PFSK-1 (cell line): ENCODE results near the gene PACSIN1.

Experiments used
- FOXP2 ChIP-seq: optimal IDR thresholded peaks from 2 replicates; pipeline ENCODE3; 2011; ENCODE audit warnings: borderline replicate concordance, control low read depth, inconsistent platforms; ENCODE audit not compliant: insufficient read depth; ENCODE audit errors: extremely low read length, extremely low read depth
- POLR2AphosphoS5 ChIP-seq: IDR thresholded peaks from 2 replicates; pipeline ENCODE4 v1.6.1; 2012; ENCODE audit warnings: low read depth, mild to moderate bottlenecking, control low read depth, low read length, moderate library complexity
- SIN3A ChIP-seq: IDR thresholded peaks from 2 replicates; pipeline ENCODE4 v1.6.1; 2012; ENCODE audit warnings: mild to moderate bottlenecking, low read length, moderate library complexity, borderline replicate concordance; ENCODE audit not compliant: insufficient read depth
- TAF1 ChIP-seq: IDR thresholded peaks from 2 replicates; pipeline ENCODE4 v1.6.1; 2012; ENCODE audit warnings: low read length, control low read depth, borderline replicate concordance; ENCODE audit not compliant: insufficient read depth
- TF ChIP-seq, protein P1 (sequence below), 2 experiments: IDR thresholded peaks; 2 replicates each; pipeline versions ENCODE4 v1.6.1 to v1.8.0; 2011 to 2012; ENCODE audit warnings: low read depth in 2 of 2, low read length in 2 of 2, control low read depth in 1 of 2, inconsistent platforms in 1 of 2, mild to moderate bottlenecking in 1 of 2, moderate library complexity in 1 of 2; ENCODE audit not compliant: insufficient read depth in 1 of 2

Gene PACSIN1

DNA sequence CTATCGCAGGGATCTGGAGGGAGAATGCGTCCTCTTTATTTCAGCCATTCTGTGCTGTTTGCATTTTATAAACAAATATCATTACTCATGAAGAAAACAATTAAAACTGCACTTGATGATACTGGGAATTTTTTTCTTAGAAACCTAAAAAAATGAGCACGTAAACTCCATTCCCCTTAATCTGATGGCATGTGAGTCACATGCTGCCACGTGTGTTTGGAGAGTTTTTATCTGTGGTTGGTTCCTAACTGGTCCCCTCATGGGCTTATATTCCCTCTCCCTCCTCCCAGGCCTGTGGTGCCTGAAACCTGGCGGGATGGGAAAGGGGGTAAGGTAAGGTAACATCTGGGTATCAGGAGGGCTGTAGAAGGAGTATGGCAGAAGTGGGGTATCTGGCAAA lies 6.5 kb downstream of the PACSIN1 start:
- TF ChIP-seq FOXP2 (no peak), POLR2AphosphoS5 (no peak), SIN3A (no peak), TAF1 (no peak)
- TF ChIP-seq, protein P1, sequence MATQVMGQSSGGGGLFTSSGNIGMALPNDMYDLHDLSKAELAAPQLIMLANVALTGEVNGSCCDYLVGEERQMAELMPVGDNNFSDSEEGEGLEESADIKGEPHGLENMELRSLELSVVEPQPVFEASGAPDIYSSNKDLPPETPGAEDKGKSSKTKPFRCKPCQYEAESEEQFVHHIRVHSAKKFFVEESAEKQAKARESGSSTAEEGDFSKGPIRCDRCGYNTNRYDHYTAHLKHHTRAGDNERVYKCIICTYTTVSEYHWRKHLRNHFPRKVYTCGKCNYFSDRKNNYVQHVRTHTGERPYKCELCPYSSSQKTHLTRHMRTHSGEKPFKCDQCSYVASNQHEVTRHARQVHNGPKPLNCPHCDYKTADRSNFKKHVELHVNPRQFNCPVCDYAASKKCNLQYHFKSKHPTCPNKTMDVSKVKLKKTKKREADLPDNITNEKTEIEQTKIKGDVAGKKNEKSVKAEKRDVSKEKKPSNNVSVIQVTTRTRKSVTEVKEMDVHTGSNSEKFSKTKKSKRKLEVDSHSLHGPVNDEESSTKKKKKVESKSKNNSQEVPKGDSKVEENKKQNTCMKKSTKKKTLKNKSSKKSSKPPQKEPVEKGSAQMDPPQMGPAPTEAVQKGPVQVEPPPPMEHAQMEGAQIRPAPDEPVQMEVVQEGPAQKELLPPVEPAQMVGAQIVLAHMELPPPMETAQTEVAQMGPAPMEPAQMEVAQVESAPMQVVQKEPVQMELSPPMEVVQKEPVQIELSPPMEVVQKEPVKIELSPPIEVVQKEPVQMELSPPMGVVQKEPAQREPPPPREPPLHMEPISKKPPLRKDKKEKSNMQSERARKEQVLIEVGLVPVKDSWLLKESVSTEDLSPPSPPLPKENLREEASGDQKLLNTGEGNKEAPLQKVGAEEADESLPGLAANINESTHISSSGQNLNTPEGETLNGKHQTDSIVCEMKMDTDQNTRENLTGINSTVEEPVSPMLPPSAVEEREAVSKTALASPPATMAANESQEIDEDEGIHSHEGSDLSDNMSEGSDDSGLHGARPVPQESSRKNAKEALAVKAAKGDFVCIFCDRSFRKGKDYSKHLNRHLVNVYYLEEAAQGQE (IDR thresholded peaks at IDR 0.05; ENCODE audit: insufficient read depth in 1 of 2, low read depth in 2 of 2, low read length in 2 of 2) = no peak

DNA sequence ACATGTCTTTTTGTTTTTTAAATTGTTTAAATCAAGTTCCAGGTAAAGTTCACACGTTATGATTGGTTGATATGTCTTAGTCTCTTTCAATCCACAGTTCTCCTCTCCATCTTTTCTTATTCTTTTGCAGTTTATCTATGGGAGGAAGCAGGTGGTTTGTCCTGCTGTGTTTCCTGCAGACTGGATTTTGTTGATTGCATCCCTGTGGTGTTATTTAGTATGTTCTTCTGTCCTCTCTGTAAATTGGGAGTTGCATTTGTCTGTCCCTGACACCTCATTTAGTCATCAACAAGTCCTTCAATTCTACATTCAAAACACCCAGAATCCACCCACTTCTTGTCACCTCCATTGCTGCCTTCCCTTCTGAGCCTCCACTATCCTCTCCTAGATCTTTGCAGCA lies 8.1 kb downstream of the PACSIN1 start:
- TF ChIP-seq, protein P1 (IDR thresholded peaks at IDR 0.05; ENCODE audit: insufficient read depth in 1 of 2, low read depth in 2 of 2, low read length in 2 of 2) = no peak
- TF ChIP-seq FOXP2 = no peak
- TF ChIP-seq POLR2AphosphoS5 = no peak
- no peak for TF ChIP-seq TAF1
- no peak for TF ChIP-seq SIN3A

DNA sequence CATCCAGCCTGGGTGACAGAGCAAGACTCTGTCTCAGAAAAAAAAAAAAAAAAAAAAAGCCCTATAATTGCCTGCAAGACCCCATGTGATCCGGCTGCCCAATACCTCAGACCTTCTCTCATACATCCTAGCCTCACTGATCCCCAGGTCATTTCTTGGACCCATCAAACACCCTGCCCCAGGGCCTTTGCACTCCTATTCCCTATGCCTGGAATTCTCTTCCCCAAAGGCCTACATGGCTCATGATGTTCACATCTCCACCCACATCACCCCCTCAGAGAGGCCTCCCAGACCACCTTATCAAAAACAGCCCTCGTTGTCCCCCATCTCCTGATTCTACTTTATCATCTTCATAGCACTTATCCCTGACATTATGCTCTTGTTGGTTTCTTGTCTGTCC lies 8.9 kb downstream of the PACSIN1 start:
- TF ChIP-seq TAF1 = no peak
- TF ChIP-seq SIN3A = no peak
- no peak for TF ChIP-seq FOXP2
- TF ChIP-seq, protein P1 (IDR thresholded peaks at IDR 0.05; ENCODE audit: insufficient read depth in 1 of 2, low read depth in 2 of 2, low read length in 2 of 2) = no peak
- no peak for TF ChIP-seq POLR2AphosphoS5

DNA sequence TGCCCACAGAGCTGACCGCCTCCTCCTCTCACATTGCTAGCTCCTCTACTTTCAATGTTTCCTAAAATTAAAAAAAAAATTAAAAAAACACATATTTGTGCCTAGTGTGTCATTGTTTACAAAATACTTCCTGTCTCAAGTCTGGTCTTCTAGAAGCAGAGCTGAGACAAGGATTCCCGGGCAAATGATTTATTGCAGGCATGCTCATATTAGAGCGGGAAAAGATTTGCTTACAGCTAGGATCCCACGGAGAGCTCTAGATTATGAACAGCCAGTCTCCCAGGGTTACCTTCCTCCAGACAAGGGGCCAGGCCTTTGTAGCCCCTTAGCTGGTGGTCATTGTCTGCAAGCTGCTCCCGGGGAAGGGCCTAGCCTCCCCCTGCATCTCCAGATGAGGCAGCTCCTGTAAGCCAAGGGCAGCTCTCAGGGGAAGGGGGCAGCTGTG lies 9.4 kb downstream of the PACSIN1 start:
- TF ChIP-seq FOXP2 = no peak
- no peak for TF ChIP-seq TAF1
- no peak for TF ChIP-seq POLR2AphosphoS5
- no peak for TF ChIP-seq SIN3A
- TF ChIP-seq, protein P1 (IDR thresholded peaks at IDR 0.05; ENCODE audit: insufficient read depth in 1 of 2, low read depth in 2 of 2, low read length in 2 of 2) = no peak
